Fibroblast of lung (primary cell): Measurements from ENCODE around the gene ATRN. TPM values are rescaled to one million over a fixed set of nuclear protein-coding genes. Genes with fewer than 3 reads are reported as not detected.

Source experiments
- DNase-seq, 2 donors: peaks; one replicate each; pipeline versions ENCODE4 v3.0.0 to v3.0.0-alpha.2; 2010; ENCODE audit warnings: low read depth in 2 of 2
- H2AFZ ChIP-seq: 2 replicates; pipeline ENCODE4 v1.5.1; 2012; ENCODE audit warnings: low read length, control low read depth, inconsistent platforms
- H3K27ac ChIP-seq: 2 replicates; pipeline ENCODE4 v1.5.1; 2011; ENCODE audit warnings: low read length, control low read depth; ENCODE audit not compliant: insufficient read depth
- H3K27me3 ChIP-seq: 2 replicates; pipeline ENCODE4 v1.5.1; 2011; ENCODE audit warnings: mild to moderate bottlenecking, low read length; ENCODE audit not compliant: control insufficient read depth, insufficient read depth
- H3K36me3 ChIP-seq: 2 replicates; pipeline ENCODE4 v1.5.1; 2011; ENCODE audit warnings: low read length; ENCODE audit not compliant: control insufficient read depth, insufficient read depth
- H3K4me1 ChIP-seq: 2 replicates; pipeline ENCODE4 v1.5.1; 2011; ENCODE audit warnings: low read length; ENCODE audit not compliant: control insufficient read depth, insufficient read depth; ENCODE audit errors: extremely low read depth
- H3K4me2 ChIP-seq: 2 replicates; pipeline ENCODE4 v1.5.1; 2011; ENCODE audit warnings: low read length, control low read depth; ENCODE audit not compliant: insufficient read depth; ENCODE audit errors: extremely low read depth
- H3K4me3 ChIP-seq, 4 experiments: fragments of 200-600 bp in 1 of 4; sonication (generic) in 1 of 4; replicated peaks in 1 of 4; 2 replicates each; pipeline ENCODE4 v1.5.1; 2011 to 2016; ENCODE audit warnings: low read length in 4 of 4, low read depth in 3 of 4, mild to moderate bottlenecking in 3 of 4, control low read depth in 2 of 4, inconsistent platforms in 1 of 4, mixed read lengths in 1 of 4; ENCODE audit not compliant: insufficient read depth in 1 of 4; ENCODE audit errors: control extremely low read depth in 1 of 4
- H3K79me2 ChIP-seq: 2 replicates; pipeline ENCODE4 v1.5.1; 2012; ENCODE audit warnings: mild to moderate bottlenecking, low read length, inconsistent platforms; ENCODE audit not compliant: control insufficient read depth, insufficient read depth
- H3K9ac ChIP-seq: 2 replicates; pipeline ENCODE4 v1.5.1; 2011; ENCODE audit warnings: mild to moderate bottlenecking, low read length, control low read depth; ENCODE audit not compliant: insufficient read depth
- H3K9me3 ChIP-seq: 2 replicates; pipeline ENCODE4 v1.5.1; 2012; ENCODE audit warnings: low read depth, low read length; ENCODE audit not compliant: control insufficient read depth, insufficient read depth
- H4K20me1 ChIP-seq: 2 replicates; pipeline ENCODE4 v1.5.1; 2011; ENCODE audit warnings: low read length; ENCODE audit not compliant: control insufficient read depth, insufficient read depth; ENCODE audit errors: extremely low read depth
- CTCF ChIP-seq, 2 donors: IDR thresholded peaks in 1 of 2; conservative IDR thresholded peaks in 1 of 2; 1 replicate in 1 of 2; 2 replicates in 1 of 2; pipeline ENCODE4 v1.5.1; 2011 to 2012; ENCODE audit warnings: low read length in 2 of 2, control low read depth in 1 of 2, inconsistent platforms in 1 of 2, low read depth in 1 of 2, mild to moderate bottlenecking in 1 of 2
- EZH2 ChIP-seq: IDR thresholded peaks from 2 replicates; pipeline ENCODE4 v1.5.1; 2012; ENCODE audit warnings: low read length, control low read depth, mild to moderate bottlenecking; ENCODE audit errors: missing control alignments
- polyA plus RNA-seq, 2 donors: library from polyadenylated mRNA; depleted of rRNA in 1 of 2; stranded (reverse) in 1 of 2; unstranded in 1 of 2; fragments of >200 nt; gene quantifications; 2 replicates each; pipeline ENCODE4 v1.2.1, GENCODE V29; 2011 to 2012; ENCODE audit warnings: missing spikeins in 1 of 2
- total RNA-seq: library from RNA; depleted of rRNA; stranded (reverse); fragments of >200 nt; gene quantifications from 2 replicates; pipeline ENCODE4 v1.2.1, GENCODE V29; 2014

ATRN gene
- total and polyA plus RNA-seq, 2 donors (not counting 1 experiment from before 2014, with no cell fraction given): 30.6 to 48.8 TPM

DNA sequence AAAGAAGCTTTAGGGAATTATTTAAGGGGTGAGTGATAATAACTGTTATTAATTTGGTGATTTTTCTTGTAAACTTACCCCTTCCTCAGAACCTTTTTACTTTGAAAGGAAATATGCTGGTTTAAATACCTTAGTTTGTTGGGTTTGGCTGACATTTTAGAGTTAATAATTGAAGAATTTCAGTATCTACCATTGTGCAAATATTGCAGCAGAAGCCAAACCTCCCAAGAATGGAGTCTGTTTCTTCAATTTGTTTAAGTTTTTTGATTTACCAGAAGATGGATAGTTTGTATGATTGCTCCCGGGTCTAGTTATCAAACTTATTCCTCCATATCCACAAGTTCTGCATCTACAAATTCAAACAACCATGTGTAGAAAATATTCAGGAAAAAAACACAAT, 77.1 kb downstream of the ATRN start:
- H4K20me1 ChIP-seq: no peaks in the 10 kb centered on the region
- H3K36me3 ChIP-seq: peaks cover 2% of the 10 kb centered on the region
- H3K9me3 ChIP-seq: no peaks in the 10 kb centered on the region
- no peak overlapping the region for H2AFZ ChIP-seq
- H3K79me2 ChIP-seq: no peaks in the 10 kb centered on the region
- no peak overlapping the region for H3K4me2 ChIP-seq
- no peaks in the 10 kb centered on the region for H3K4me1 ChIP-seq
- TF ChIP-seq CTCF (conservative IDR thresholded peaks at IDR 0.05 in 1 of 2, IDR thresholded peaks at IDR 0.05 in 1 of 2; ENCODE audit: low read depth in 1 of 2, low read length in 2 of 2): no peak
- TF ChIP-seq EZH2: no peak
- DNase-seq: no peak
- H3K27me3 ChIP-seq: no peaks in the 10 kb centered on the region
- H3K9ac ChIP-seq: no peak overlapping the region
- H3K27ac ChIP-seq: no peak overlapping the region
- no peak overlapping the region for H3K4me3 ChIP-seq

DNA sequence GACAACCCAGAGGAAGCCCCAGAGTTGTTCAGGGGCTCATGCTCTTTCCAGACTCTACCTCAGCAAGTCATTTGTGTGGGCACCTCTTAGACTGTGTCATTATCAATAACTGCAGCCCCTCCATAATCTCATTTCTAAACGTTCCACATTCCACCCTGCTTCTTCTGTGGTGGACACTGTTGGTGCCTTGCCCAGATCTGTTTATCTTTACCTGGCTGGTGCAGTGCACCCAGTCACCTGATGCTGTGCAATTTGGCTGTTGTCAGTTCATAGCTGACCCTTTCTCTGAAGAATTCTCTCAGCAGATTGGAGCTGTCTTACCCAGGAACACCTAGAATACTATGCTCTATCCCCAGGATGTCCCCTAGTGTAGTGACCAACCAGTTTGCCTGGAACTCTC, 80.0 kb downstream of the ATRN start:
- Histone ChIP-seq H3K27ac (no peak overlapping the region), H3K9me3 (no peaks in the 10 kb centered on the region), H4K20me1 (no peaks in the 10 kb centered on the region), H3K27me3 (no peaks in the 10 kb centered on the region), H3K9ac (no peak overlapping the region), H2AFZ (no peak overlapping the region), H3K4me2 (no peak overlapping the region), H3K4me3 (no peak overlapping the region), H3K36me3 (peaks cover 2% of the 10 kb centered on the region), H3K79me2 (no peaks in the 10 kb centered on the region), H3K4me1 (no peaks in the 10 kb centered on the region)
- DNase-seq: no peak
- TF ChIP-seq EZH2 (no peak), CTCF (conservative IDR thresholded peaks at IDR 0.05 in 1 of 2, IDR thresholded peaks at IDR 0.05 in 1 of 2; ENCODE audit: low read depth in 1 of 2, low read length in 2 of 2) (no peak)

- no peak for DNase-seq
- no peak overlapping the region for H3K9ac ChIP-seq
- TF ChIP-seq EZH2 (no peak), CTCF (conservative IDR thresholded peaks at IDR 0.05 in 1 of 2, IDR thresholded peaks at IDR 0.05 in 1 of 2; ENCODE audit: low read depth in 1 of 2, low read length in 2 of 2) (no peak)
- H3K4me1 ChIP-seq: no peaks in the 10 kb centered on the region
- H3K9me3 ChIP-seq: no peaks in the 10 kb centered on the region
- no peaks in the 10 kb centered on the region for H3K27me3 ChIP-seq
- no peaks in the 10 kb centered on the region for H4K20me1 ChIP-seq
- H3K27ac ChIP-seq: no peak overlapping the region
- H3K79me2 ChIP-seq: no peaks in the 10 kb centered on the region
- H3K4me3 ChIP-seq: no peak overlapping the region
- H3K4me2 ChIP-seq: no peak overlapping the region
- no peak overlapping the region for H2AFZ ChIP-seq
- peaks cover 2% of the 10 kb centered on the region for H3K36me3 ChIP-seq
Measured at GRCh38 chr20:3551681-3552434, 81.0 kb downstream of the ATRN start.
